Activated T-helper 2 cell treated with anti-CD3 and anti-CD28 coated beads, Interferon-gamma antibody, Interleukin-2, Interleukin-4, amounts not matched to agents 10 μg/mL and 5 μg/mL and 100 μg/mL, durations not matched to agents 14 hours and 24 hours and 36 hours (primary cell): ENCODE measurements around the gene IGFALS. TPM values are rescaled to one million over a fixed set of nuclear protein-coding genes. Genes with fewer than 3 reads are reported as not detected.

Experiments used
- DNase-seq: peaks from one replicate; pipeline ENCODE4 v3.0.0; 2021; ENCODE audit warnings: low spot score
- H3K27ac Mint-ChIP-seq: one replicate; pipeline ENCODE4 v1.8.0; 2021; ENCODE audit warnings: mixed read lengths
- H3K27me3 Mint-ChIP-seq: one replicate; pipeline ENCODE4 v1.8.0; 2021; ENCODE audit warnings: low read depth, mixed read lengths
- H3K36me3 Mint-ChIP-seq: one replicate; pipeline ENCODE4 v1.8.0; 2021; ENCODE audit warnings: low read depth, mixed read lengths
- H3K4me1 Mint-ChIP-seq: one replicate; pipeline ENCODE4 v1.8.0; 2021; ENCODE audit warnings: low read depth, mixed read lengths
- H3K4me3 Mint-ChIP-seq: one replicate; pipeline ENCODE4 v1.8.0; 2021; ENCODE audit warnings: low read depth, mild to moderate bottlenecking, moderate library complexity, mixed read lengths
- H3K9me3 Mint-ChIP-seq: one replicate; pipeline ENCODE4 v1.8.0; 2021; ENCODE audit warnings: mixed read lengths
- intact Hi-C: fragments of 100-400 bp; cut with micrococcal nuclease; formaldehyde crosslinking; loops from one replicate; pipeline ENCODE4 v1.15.1; 2023
- total RNA-seq: library from RNA; stranded (reverse); gene quantifications from 2 replicates; pipeline ENCODE4 v1.2.3, GENCODE V29; 2022

Gene IGFALS
- not detected in 2 replicates for total RNA-seq

DNA sequence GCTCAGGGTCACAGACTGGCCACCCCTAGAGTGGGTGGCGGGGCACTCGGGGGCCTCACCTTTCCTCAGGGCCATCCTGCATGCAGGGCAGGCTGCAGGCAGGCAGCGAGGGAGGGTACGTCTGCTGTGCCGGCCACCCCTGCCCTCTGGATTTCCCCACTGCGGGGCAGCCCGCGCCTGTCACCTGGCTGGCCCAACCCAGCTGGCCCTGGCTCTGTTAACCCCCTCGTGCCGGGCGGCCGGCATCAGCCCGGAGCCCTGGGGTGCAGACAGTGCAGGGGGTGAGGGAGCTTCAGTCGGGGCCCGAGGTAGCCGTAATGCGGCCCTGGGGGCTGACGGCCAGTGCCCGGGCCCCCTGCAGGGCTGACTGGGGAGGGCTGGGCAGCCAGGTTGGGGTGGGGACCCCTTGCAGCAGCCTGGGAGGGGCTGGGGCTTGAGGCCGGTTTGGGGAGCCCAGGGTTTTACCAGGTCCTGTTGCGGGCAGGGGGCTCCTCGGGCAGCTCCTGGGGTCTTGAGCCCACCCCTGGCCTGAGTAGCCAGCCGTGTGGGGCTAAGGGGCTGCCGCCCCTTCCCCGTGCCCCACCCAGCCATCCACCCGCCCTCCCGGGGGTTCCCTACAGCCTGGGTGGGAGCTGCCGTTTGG, at the start of gene IGFALS:
IGFALS (minus strand) TSS at position 128 of the 643 bp plus-strand sequence; CDS start at position 75, 53 bp downstream.
- Mint-ChIP-seq H3K36me3 (peaks cover 8% of the 10 kb centered on the region), H3K4me3 (no peak within 1 kb of the TSS), H3K4me1 (no peaks in the 10 kb centered on the region), H3K9me3 (peaks cover 3% of the 10 kb centered on the region), H3K27ac (no peak within 1 kb of the TSS), H3K27me3 (no peaks in the 10 kb centered on the region)
- intact Hi-C loops: no loop called here
- DNase-seq: no peak

DNA sequence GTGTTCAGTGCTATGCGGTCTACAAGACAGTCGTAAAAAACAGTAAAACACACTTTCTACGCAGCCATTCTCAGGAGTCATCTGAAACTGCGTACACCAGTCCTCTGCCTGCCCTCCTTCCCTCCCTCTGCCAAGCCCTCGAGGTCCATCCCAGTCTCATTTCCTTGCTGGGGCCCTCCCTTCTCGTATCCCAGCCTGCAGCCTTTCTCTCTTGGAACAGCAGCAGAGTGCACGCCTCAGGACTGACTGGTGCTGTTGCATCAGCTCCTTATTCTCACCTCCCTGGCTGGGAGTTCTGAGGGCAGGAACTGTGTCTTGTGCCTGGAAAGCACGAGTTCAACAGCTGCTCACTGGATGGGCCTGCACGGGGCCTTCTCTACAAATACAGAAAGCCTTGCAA, 46.0 kb upstream of the IGFALS start:
- intact Hi-C loops: no loop called here
- H3K4me3 Mint-ChIP-seq: no peak overlapping the region

DNA sequence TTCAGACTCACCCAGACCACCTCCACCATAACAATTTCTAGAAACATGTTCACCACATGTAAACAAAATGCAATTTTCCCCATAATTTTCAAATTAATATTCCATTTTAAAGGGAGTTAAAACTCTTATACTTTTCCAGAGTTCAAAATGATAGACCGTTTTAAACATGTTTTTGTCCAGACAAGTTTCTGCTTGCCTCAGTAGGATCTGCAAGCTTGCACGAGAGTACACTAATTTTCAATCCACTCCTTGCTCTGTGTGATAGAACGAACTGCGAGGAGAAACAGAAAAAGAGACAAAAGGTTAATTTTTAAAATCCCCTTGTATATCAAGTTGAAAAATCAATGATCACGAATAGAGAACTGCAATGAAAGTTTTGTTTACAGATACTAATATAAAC, 40.6 kb upstream of the IGFALS start:
- Mint-ChIP-seq H3K4me3 (no peak overlapping the region), H3K27ac (no peak overlapping the region), H3K27me3 (no peaks in the 10 kb centered on the region), H3K4me1 (peaks cover 2% of the 10 kb centered on the region), H3K9me3 (no peaks in the 10 kb centered on the region), H3K36me3 (no peaks in the 10 kb centered on the region)
- DNase-seq: no peak
- intact Hi-C loops: no loop called here

More for the DNA sequence above, 46.0 kb upstream of the IGFALS start:
- Mint-ChIP-seq H3K27ac (no peak overlapping the region), H3K36me3 (no peaks in the 10 kb centered on the region), H3K9me3 (no peaks in the 10 kb centered on the region), H3K4me1 (peaks cover 4% of the 10 kb centered on the region), H3K27me3 (no peaks in the 10 kb centered on the region)
- DNase-seq: no peak

DNA sequence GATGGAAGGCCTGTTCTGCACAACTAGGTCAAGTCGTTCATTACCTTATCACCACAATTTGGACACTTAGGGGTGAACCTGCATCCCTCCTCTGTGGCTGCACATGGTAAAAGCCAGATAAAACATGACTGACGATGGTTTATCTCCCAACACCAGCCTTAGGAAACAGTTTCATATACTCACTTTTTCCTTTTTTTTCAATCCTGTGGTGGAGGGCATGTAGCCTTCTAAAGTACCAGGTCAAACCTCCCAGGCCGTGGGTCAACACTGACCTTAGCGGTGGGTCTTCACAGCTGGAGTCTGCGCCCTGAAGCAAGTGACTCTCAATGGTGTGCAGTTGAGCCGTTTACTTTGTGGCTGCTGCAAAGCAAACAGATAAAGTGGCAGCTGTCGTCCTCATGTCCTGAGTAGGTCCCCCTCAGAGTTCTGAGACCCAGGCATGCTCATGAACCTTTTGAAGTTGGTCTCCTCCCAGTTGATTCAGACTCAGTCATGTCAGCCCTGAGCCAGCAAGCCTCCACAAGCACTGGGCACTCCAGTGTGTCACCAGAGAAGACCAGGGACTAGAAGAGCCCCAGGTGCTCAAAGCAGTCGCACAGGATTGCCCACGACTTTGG, 39.4 kb upstream of the IGFALS start:
- H3K36me3 Mint-ChIP-seq: no peaks in the 10 kb centered on the region
- H3K9me3 Mint-ChIP-seq: no peaks in the 10 kb centered on the region
- no peak overlapping the region for H3K27ac Mint-ChIP-seq
- H3K4me3 Mint-ChIP-seq: no peak overlapping the region
- H3K27me3 Mint-ChIP-seq: no peaks in the 10 kb centered on the region
- H3K4me1 Mint-ChIP-seq: peaks cover 10% of the 10 kb centered on the region
- DNase-seq: no peak
- intact Hi-C loops: no loop called here

DNA sequence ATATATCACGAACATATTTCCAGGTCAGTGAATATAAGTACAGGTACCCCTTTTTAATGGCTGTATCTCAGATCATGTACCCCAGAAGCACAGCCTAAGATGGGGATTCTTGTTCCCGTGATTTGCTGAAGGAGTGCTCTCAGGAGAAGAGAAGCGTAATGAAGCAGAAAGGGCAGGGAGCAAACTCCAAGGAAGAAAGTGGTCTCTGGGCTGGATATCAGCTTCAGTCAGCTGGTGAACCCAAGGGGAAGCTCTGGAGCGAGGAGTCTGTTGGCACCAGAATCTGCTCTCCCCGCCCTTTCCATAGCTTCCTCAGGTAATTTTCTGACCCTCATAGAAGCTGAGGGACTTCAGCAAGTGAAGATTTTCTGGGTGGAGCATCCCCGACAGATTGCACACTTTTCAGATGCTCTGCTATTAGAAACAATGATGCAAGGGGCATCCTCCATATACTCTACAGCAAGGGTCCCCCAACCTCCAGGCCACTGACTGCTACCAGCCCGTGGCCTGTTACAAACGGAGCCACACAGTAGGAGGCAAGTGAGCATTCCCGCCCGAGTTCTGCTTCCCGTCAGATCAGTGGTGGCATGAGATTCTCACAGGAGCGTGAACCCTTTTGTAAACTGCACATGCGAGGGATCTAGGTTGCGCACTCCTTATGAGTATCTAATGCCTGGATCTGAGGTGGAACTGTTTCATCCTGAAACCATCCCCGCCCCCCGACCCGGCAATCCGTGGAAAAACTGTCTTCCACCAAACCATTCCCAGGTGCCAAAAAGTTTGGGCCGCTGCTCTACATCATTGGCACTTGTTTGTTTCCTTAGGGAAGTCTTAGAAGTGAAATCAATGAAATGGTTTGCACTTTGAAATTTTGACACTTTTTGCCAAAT, 37.9 kb upstream of the IGFALS start:
- Mint-ChIP-seq H3K9me3 (no peaks in the 10 kb centered on the region), H3K36me3 (no peaks in the 10 kb centered on the region), H3K4me3 (no peak overlapping the region), H3K4me1 (peaks cover 14% of the 10 kb centered on the region), H3K27ac (no peak overlapping the region), H3K27me3 (no peaks in the 10 kb centered on the region)
- DNase-seq: no peak
- intact Hi-C loops: no loop called here

DNA sequence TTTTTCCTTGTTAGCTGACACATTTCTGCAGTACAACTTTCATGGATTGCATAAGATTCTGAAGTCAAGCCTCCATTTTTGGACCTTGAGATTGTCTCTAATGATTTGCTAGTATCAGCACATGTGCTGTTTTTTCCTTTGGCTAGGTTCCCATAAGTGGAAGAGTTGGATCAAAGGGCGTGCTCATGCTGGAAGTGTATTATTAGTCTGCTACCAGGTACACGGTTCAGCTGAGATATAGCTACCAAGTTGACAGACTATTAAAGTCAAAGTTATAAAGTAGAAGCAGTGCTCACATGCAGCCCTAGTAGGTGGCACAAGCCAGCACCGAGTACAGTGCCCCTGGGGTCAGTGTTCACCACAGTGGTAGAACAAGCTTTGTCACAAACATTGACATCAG, 36.7 kb upstream of the IGFALS start:
- no peak overlapping the region for H3K27ac Mint-ChIP-seq
- H3K9me3 Mint-ChIP-seq: no peaks in the 10 kb centered on the region
- no peak for DNase-seq
- peaks cover 14% of the 10 kb centered on the region for H3K4me1 Mint-ChIP-seq
- intact Hi-C loops: no loop called here
- no peaks in the 10 kb centered on the region for H3K27me3 Mint-ChIP-seq
- no peak overlapping the region for H3K4me3 Mint-ChIP-seq
- no peaks in the 10 kb centered on the region for H3K36me3 Mint-ChIP-seq

DNA sequence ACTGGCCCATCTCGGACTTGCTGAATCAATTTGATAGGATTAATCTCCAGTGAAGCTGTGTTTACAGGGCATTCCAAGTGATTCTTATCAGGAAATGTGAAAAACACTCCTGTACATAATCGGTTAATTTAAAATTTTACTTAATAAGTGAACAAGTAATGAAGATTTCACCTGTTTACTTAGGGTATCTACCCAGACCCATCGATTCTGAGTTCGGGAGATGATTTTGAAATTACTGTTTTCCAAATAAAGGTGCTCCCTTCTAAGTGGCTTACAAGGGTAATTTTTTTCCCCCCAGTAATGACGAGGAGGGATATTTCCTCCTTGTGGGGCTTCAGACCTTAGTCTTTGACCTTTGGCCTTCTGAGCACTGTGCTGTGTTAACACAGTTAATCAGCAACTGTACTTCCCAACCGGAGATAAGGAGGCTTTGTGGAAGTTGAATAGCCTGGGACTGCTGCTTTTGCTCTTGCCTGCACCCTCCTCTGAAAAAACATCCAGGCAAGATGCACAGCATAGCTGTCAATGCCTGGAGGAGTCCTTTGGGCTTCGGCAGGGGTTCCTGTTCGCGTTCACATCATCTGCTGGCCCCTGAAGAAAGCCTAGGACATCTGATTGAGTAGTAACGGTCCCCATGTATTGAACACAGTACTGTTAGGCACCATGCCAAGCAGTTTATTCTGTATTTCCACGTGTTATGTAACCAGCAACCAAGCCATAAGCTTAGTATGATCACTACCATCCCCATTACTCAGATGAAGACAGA, 35.3 kb upstream of the IGFALS start:
- peak overlapping the region; percentile 52 for H3K4me3 Mint-ChIP-seq
- H3K4me1 Mint-ChIP-seq: peaks cover 22% of the 10 kb centered on the region
- H3K9me3 Mint-ChIP-seq: no peaks in the 10 kb centered on the region
- no peaks in the 10 kb centered on the region for H3K36me3 Mint-ChIP-seq
- peak overlapping the region; percentile 42 for H3K27ac Mint-ChIP-seq
- H3K27me3 Mint-ChIP-seq: no peaks in the 10 kb centered on the region
- intact Hi-C loops: no loop called here
- DNase-seq: no peak

DNA sequence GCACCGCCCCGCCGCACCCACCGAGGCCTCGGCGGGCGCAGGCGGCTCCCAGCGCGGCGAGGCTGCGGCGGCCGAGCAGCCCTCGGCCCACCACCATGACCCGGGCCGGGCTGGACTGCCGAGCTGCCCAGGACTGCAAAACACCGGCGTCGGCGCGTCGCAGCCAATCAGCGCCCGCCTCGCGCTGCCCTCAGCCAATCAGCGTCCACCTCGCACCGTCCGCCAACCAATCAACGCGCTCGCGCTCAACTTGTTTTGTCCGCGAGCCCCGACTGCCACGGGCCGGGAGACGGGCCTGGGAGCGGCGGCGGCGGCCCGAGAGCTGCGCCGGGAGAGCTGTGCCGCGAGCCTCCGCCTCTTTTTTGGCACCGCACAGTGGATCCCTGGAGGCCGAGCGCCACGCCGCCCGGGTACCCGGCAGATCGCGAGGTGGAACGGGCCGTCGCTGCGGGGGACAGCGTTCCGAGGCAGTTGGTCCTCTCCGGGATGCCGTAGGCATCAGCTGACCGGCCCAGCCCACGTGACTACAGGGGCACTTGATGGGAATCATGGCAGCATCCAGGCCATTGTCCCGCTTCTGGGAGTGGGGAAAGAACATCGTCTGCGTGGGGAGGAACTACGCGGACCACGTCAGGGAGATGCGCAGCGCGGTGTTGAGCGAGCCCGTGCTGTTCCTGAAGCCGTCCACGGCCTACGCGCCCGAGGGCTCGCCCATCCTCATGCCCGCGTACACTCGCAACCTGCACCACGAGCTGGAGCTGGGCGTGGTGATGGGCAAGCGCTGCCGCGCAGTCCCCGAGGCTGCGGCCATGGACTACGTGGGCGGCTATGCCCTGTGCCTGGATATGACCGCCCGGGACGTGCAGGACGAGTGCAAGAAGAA, 33.4 kb upstream of the IGFALS start, which contains the start of the genes FAHD1 and HAGH:
FAHD1 (plus strand) TSS at position 516 of the 883 bp plus-strand sequence; CDS start at position 549, 33 bp downstream.
HAGH (minus strand) TSS at position 135 of the 883 bp plus-strand sequence; CDS start at position 97, 38 bp downstream.
- Mint-ChIP-seq H3K27me3 (no peaks in the 10 kb centered on the region), H3K27ac (peak within 1 kb of the TSS; percentile 85), H3K36me3 (no peaks in the 10 kb centered on the region), H3K4me3 (peak within 1 kb of the TSS; percentile 93), H3K9me3 (no peaks in the 10 kb centered on the region), H3K4me1 (peaks cover 24% of the 10 kb centered on the region)
- intact Hi-C loops: loop anchor here (2.0 kb wide), 2 partner anchors 44 to 54 kb away; partner anchors contain the start of genes EME2, MRPS34, NUBP2 and SPSB3
- DNase-seq: peak; percentile 92

DNA sequence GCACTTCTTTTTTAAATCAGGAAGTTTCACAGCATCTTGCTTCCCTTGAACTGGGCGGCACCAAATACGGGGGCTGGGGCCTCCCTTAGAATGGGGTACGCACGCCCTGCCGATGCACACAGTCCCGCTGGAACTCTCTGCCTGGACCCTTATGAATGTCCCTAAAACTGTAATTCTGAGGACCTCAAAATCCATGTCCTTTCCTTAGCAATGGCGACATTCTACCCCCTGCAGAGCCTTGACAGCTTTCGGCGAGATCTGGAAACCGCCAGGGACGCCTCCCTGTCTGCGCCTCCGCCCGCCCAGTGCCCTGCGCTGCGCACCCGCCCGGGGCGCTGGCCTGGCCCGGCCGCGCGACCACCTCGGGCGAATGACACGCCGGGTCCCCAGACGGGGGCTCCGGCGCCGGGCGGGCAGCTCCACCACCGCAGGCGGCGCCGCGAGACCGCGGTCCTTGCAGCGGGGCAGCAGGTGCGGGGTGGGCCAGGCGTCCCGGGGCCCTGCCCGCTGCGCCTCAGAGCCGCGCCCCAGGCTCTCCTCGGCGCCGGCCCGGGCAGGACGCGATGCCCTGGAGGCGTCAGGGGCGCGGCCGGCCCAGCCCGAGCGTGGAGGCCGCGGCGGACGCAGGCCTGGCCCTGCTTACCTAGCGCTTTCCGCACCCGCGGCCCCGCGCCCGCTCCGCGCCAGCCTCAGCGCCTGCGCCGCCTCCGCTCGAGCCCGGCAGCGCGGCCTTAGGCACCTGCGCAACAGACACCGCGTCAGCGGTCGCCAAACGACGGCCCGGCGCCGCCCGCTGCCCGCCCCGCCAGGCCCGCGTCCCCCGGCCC, 32.6 kb upstream of the IGFALS start:
- DNase-seq: peak; percentile 30
- Mint-ChIP-seq H3K4me3 (peak overlapping the region; percentile 80), H3K9me3 (no peaks in the 10 kb centered on the region), H3K4me1 (peaks cover 24% of the 10 kb centered on the region), H3K27ac (peak overlapping the region; percentile 85), H3K27me3 (no peaks in the 10 kb centered on the region), H3K36me3 (no peaks in the 10 kb centered on the region)
- intact Hi-C loops: loop anchor here (2.0 kb wide), 2 partner anchors 43 to 53 kb away; partner anchors contain the start of genes EME2, MRPS34, NUBP2 and SPSB3

DNA sequence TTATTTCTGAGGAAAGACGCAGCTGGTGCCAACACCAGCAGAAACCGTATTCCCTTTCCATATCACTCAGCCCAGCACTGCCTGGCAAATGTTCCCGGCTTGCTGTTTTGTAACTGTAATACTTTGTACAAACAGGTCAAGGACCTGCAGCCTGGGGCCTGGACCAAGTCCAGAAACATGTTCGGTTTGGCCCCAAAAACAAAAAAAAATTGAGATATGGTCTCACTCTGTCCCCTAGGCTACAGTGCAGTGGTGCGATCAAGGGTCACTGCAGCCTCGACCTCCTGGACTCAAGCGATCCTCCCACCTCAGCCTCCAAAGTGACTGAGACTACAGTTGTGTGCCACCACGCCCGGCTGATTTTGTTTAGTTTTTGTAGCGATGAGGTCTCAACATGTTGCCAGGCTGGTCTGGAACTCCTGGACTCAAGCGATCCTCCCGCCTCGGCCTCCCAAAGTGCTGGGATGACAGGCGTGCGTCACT, 31.9 kb upstream of the IGFALS start:
- intact Hi-C loops: no loop called here
- Mint-ChIP-seq H3K9me3 (no peaks in the 10 kb centered on the region), H3K27me3 (no peaks in the 10 kb centered on the region), H3K27ac (peak overlapping the region; percentile 85), H3K36me3 (no peaks in the 10 kb centered on the region), H3K4me1 (peaks cover 24% of the 10 kb centered on the region), H3K4me3 (peak overlapping the region; percentile 80)
- no peak for DNase-seq

DNA sequence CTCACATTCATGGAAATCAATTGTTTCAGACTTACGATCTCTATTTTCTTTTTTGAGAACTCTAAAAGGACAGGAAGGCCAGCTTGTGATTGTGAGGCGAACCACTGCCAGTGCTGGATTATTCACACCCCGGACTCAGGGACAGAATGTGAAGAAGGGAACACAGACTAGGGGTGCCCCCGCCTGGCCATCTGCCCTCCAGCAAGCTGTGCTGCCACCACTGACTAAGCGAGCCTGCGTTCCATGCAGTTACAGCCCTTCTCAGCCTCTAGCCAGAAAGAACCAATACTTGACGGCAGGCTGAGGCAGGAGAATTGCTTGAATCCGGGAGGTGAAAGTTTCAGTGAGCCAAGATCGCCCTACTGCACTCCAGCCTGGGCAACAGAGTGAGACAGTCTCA, 30.3 kb upstream of the IGFALS start:
- peaks cover 19% of the 10 kb centered on the region for H3K4me1 Mint-ChIP-seq
- H3K9me3 Mint-ChIP-seq: no peaks in the 10 kb centered on the region
- no peak overlapping the region for H3K27ac Mint-ChIP-seq

More for the DNA sequence above, 30.3 kb upstream of the IGFALS start:
- no peaks in the 10 kb centered on the region for H3K27me3 Mint-ChIP-seq
- intact Hi-C loops: no loop called here
- no peak for DNase-seq
- no peaks in the 10 kb centered on the region for H3K36me3 Mint-ChIP-seq
- H3K4me3 Mint-ChIP-seq: peak overlapping the region; percentile 21
